Measurements from ENCODE around the gene MCRIP1. TPM values are rescaled to one million over a fixed set of nuclear protein-coding genes. Genes with fewer than 3 reads are reported as not detected.

Gene MCRIP1
- total and polyA plus RNA-seq, 7 donors, result 20.5 to 187 (median 45.1) TPM

GRCh38 chr17:81849457-81849856, 16.4 kb upstream of the MCRIP1 start:
- peaks cover 6 to 98% of the 10 kb centered on the region in 2 donors for H3K36me3 ChIP-seq (ENCODE audit: insufficient read depth in 1 of 2, low read depth in 1 of 2)
- DNase-seq, result no peak
- peaks cover 4% of the 10 kb centered on the region for H3K4me1 ChIP-seq
- WGBS, 3 donors, result 92 to 94% (median 94%) methylated on average over 12 of the region's 12 CpGs
- no peak for ATAC-seq
- no peaks in the 10 kb centered on the region for H3K27me3 ChIP-seq (ENCODE audit: insufficient read depth in 3 of 3, low read length in 2 of 3)
- no peaks in the 10 kb centered on the region for H3K9me3 ChIP-seq
- no peak overlapping the region for H3K27ac ChIP-seq
- TF ChIP-seq CTCF (IDR thresholded peaks at IDR 0.05), result no peak
- intact Hi-C loops (cut with DNase I), result no loop called here
- H3K4me3 ChIP-seq, result no peak overlapping the region

GRCh38 chr17:81846743-81847689, 13.9 kb upstream of the MCRIP1 start:
- H3K27me3 ChIP-seq (ENCODE audit: insufficient read depth in 3 of 3, low read length in 2 of 3), result no peaks in the 10 kb centered on the region
- intact Hi-C loops (cut with DNase I), result no loop called here
- H3K4me3 ChIP-seq, result no peak overlapping the region
- no peak overlapping the region for H3K27ac ChIP-seq
- no peak for TF ChIP-seq CTCF (IDR thresholded peaks at IDR 0.05)
- WGBS, 3 donors, result 85 to 91% (median 88%) methylated on average over 24 of the region's 24 CpGs
- peaks cover 10 to 92% of the 10 kb centered on the region in 2 donors for H3K36me3 ChIP-seq (ENCODE audit: insufficient read depth in 1 of 2, low read depth in 1 of 2)
- peaks cover 16% of the 10 kb centered on the region for H3K4me1 ChIP-seq
- H3K9me3 ChIP-seq, result no peaks in the 10 kb centered on the region
- ATAC-seq (no peak), DNase-seq (no peak)

- Histone ChIP-seq H3K4me3 (no peak overlapping the region), H3K36me3 (ENCODE audit: insufficient read depth in 1 of 2, low read depth in 1 of 2) (peaks cover 10 to 83% of the 10 kb centered on the region in 2 donors), H3K4me1 (peaks cover 24% of the 10 kb centered on the region), H3K27me3 (ENCODE audit: insufficient read depth in 3 of 3, low read length in 2 of 3) (no peaks in the 10 kb centered on the region), H3K9me3 (no peaks in the 10 kb centered on the region), H3K27ac (no peak overlapping the region)
- no peak for DNase-seq
- WGBS, 3 donors, result 92 to 94% (median 92%) methylated on average over 37 to 38 of the region's 38 CpGs
- TF ChIP-seq CTCF (IDR thresholded peaks at IDR 0.05), result no peak
- intact Hi-C loops (cut with DNase I), result no loop called here
- no peak for ATAC-seq
Measured at GRCh38 chr17:81845881-81846742, 13.0 kb upstream of the MCRIP1 start.

GRCh38 chr17:81845361-81845760, 12.3 kb upstream of the MCRIP1 start:
- Histone ChIP-seq H3K27ac (no peak overlapping the region), H3K9me3 (no peaks in the 10 kb centered on the region), H3K4me3 (no peak overlapping the region), H3K4me1 (peaks cover 32% of the 10 kb centered on the region), H3K36me3 (ENCODE audit: insufficient read depth in 1 of 2, low read depth in 1 of 2) (peaks cover 10 to 77% of the 10 kb centered on the region in 2 donors), H3K27me3 (ENCODE audit: insufficient read depth in 3 of 3, low read length in 2 of 3) (no peaks in the 10 kb centered on the region)
- ATAC-seq, result no peak
- intact Hi-C loops (cut with DNase I), result no loop called here
- TF ChIP-seq CTCF (IDR thresholded peaks at IDR 0.05), result no peak
- 87 to 94% (median 92%) methylated on average over 13 of the region's 13 CpGs for WGBS, 3 donors
- DNase-seq, result no peak
